HEK293T (cell line): ENCODE data around the gene PLEKHA4.

ENCODE experiments used
- CTCF ChIA-PET: fragments of 350-600 bp; formaldehyde crosslinking; extraction: SDS; loops from one replicate; lab custom pipeline; 2021; ENCODE audit warnings: antibody characterized with exemption, inconsistent platforms; lab: Yijun Ruan, JAX
- POLR2A ChIA-PET: fragments of 350-600 bp; formaldehyde crosslinking; extraction: SDS; loops from one replicate; lab custom pipeline; 2020; ENCODE audit warnings: antibody characterized with exemption, inconsistent platforms; lab: Yijun Ruan, JAX
- DNase-seq: peaks from one replicate; pipeline ENCODE4 v3.0.0; 2012; ENCODE audit warnings: mixed read lengths; ENCODE audit errors: extremely low spot score
- ARNT ChIP-seq: fragments of 450-650 bp; IDR thresholded peaks from 2 replicates; pipeline ENCODE4 v1.6.1; 2017; ENCODE audit warnings: mild to moderate bottlenecking
- BHLHE40 ChIP-seq: fragments of 450-650 bp; IDR thresholded peaks from 2 replicates; pipeline ENCODE4 v1.6.1; 2016; ENCODE audit warnings: mild to moderate bottlenecking, moderate library complexity, borderline replicate concordance
- CTBP1 ChIP-seq: fragments of 450-650 bp; IDR thresholded peaks from 2 replicates; pipeline ENCODE4 v1.6.1; 2016; ENCODE audit warnings: borderline replicate concordance
- ELF4 ChIP-seq: fragments of 450-650 bp; IDR thresholded peaks from 2 replicates; pipeline ENCODE4 v1.6.1; 2017; ENCODE audit warnings: antibody characterized with exemption
- FOXA1 ChIP-seq: fragments of 450-650 bp; IDR thresholded peaks from 2 replicates; pipeline ENCODE4 v1.6.1; 2016; ENCODE audit warnings: mild to moderate bottlenecking
- FOXK2 ChIP-seq: fragments of 450-650 bp; IDR thresholded peaks from 2 replicates; pipeline ENCODE4 v1.6.1; 2016; ENCODE audit warnings: mild to moderate bottlenecking
- FOXM1 ChIP-seq: fragments of 450-650 bp; IDR thresholded peaks from 2 replicates; pipeline ENCODE4 v1.6.1; 2017; ENCODE audit warnings: mild to moderate bottlenecking, borderline replicate concordance
- HDGF ChIP-seq: fragments of 450-650 bp; IDR thresholded peaks from 2 replicates; pipeline ENCODE4 v1.6.1; 2017; ENCODE audit warnings: antibody characterized with exemption, borderline replicate concordance
- L3MBTL2 ChIP-seq: fragments of 450-650 bp; conservative IDR thresholded peaks from 2 replicates; pipeline ENCODE4 v1.6.1; 2016; ENCODE audit warnings: mild to moderate bottlenecking
- LEF1 ChIP-seq: fragments of 450-650 bp; IDR thresholded peaks from 2 replicates; pipeline ENCODE4 v1.6.1; 2017; ENCODE audit warnings: mild to moderate bottlenecking, borderline replicate concordance
- NFRKB ChIP-seq: fragments of 450-650 bp; IDR thresholded peaks from 2 replicates; pipeline ENCODE4 v1.6.1; 2016; ENCODE audit warnings: mild to moderate bottlenecking, moderate library complexity
- SP1 ChIP-seq: fragments of 450-650 bp; IDR thresholded peaks from 2 replicates; pipeline ENCODE4 v1.6.1; 2017
- SUZ12 ChIP-seq: fragments of 450-650 bp; IDR thresholded peaks from 2 replicates; pipeline ENCODE4 v1.6.1; 2016; ENCODE audit warnings: mild to moderate bottlenecking
- TARDBP ChIP-seq: fragments of 450-650 bp; IDR thresholded peaks from 2 replicates; pipeline ENCODE4 v1.6.1; 2016
- ZNF384 ChIP-seq: fragments of 450-650 bp; IDR thresholded peaks from 2 replicates; pipeline ENCODE4 v1.6.1; 2016
- TF ChIP-seq, protein P1 (sequence below): fragments of 450-650 bp; IDR thresholded peaks from 2 replicates; pipeline ENCODE4 v1.6.1; 2016

Gene PLEKHA4

GRCh38 chr19:48862827-48863226 lies 5.6 kb downstream of the PLEKHA4 start:
- TF ChIP-seq CTBP1 (no peak), BHLHE40 (no peak), ELF4 (no peak)
- TF ChIP-seq, protein P1, sequence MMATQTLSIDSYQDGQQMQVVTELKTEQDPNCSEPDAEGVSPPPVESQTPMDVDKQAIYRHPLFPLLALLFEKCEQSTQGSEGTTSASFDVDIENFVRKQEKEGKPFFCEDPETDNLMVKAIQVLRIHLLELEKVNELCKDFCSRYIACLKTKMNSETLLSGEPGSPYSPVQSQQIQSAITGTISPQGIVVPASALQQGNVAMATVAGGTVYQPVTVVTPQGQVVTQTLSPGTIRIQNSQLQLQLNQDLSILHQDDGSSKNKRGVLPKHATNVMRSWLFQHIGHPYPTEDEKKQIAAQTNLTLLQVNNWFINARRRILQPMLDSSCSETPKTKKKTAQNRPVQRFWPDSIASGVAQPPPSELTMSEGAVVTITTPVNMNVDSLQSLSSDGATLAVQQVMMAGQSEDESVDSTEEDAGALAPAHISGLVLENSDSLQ, result no peak
- CTCF ChIA-PET, result no interaction called here
- no peak for DNase-seq
- POLR2A ChIA-PET, result no interaction called here

- no peak for TF ChIP-seq ARNT
- no peak for TF ChIP-seq ELF4
- TF ChIP-seq CTBP1, result no peak
- no peak for TF ChIP-seq SP1
- TF ChIP-seq, protein P1, result no peak
- TF ChIP-seq ZNF384, result no peak
- TF ChIP-seq LEF1, result no peak
- no peak for TF ChIP-seq HDGF
- POLR2A ChIA-PET, result no interaction called here
- CTCF ChIA-PET, result no interaction called here
- DNase-seq, result no peak
These were observed 7.1 kb downstream of the PLEKHA4 start for GRCh38 chr19:48861313-48861712.

DNA sequence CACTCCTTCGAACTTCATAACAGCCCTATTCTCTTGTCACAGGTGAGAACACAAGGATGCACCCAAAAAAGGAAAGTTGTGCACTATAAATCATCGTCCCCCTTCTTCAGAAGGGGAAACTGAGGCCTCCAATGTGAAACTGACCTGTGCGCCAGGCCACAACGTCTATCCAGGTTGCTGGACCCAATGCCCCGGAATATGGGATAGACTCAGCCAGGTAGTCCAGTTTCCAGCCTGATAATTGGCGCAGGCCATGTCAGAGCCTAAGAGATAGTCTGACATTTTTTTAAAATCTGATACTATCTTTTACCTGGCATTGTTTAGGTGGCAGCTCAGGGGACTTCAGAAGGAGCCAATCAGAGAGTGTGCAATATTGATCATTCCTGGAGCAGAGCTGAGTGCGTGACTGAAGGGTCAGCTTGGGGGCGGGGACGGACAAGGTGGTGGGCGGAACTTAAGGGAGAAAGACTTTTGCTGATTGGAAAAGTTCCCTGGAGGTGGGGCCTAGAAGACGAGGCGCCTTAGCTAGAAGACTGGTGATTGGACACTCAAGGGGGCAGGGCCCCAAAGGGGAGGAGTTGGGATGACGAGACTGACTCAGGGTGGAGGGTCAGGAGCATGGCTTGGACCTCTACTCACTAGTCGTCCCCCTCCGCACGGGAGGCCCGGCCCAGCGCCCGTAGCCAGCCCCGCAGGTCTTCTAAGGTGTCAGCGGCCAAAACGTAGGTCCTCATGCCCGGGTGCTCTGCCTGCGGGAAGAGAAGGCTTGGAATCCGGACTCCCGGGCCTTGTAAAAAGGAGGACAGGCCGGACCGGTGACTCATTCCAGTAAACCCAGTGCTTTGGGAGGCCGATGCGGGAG lies 8.5 kb downstream of the PLEKHA4 start:
- POLR2A ChIA-PET, result interaction anchor here (1.0 kb wide), 2 partner anchors 12 to 22 kb away, joined by 3 to 7 read pairs; partner anchors contain the start of gene PPP1R15A
- peak; percentile 53 for DNase-seq
- TF ChIP-seq, protein P1, result no peak
- no peak for TF ChIP-seq L3MBTL2
- no peak for TF ChIP-seq ELF4
- no peak for TF ChIP-seq HDGF
- no peak for TF ChIP-seq ZNF384
- no peak for TF ChIP-seq ARNT
- TF ChIP-seq SUZ12, result no peak
- CTCF ChIA-PET, result no interaction called here

DNA sequence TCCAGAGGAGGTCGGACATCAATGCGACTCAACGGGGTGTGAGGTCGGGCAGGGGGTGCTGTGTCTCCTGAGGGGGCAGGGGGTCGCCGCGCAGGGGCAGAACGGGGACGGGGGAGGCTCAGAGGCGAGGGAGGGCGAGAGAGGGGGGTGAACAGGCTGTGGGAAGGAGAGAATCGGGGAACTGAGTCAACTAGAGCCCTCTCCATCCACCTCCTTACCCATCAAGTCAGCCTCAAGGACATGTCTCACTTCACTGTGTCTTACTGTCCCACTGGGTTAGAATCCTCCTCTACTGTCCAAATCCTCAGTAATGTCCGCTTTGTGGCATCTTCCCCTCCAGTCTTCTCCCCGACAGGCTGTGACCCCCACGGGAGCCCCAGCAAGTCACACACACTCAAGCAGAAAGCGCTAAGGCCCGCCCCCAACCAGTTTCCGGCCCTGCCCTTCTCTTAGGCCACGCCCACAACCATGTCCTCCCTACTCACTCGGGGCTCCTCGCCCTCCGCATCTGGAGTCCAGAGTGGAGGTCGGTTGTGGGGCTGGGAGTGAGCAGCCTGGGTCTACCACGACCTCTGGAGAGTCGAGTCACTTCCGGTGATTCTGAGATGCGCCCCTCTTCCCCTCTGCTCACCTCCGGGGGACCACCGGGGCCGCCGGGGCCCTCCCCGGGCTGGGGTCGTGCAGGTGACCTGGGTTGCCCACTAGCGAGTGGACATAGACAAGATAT lies 9.3 kb downstream of the PLEKHA4 start:
- POLR2A ChIA-PET, result interaction anchor here (1.0 kb wide), 1 partner anchor 22 kb away, joined by 3 read pairs; no protein-coding TSS in a partner anchor
- no peak for TF ChIP-seq FOXM1
- no peak for TF ChIP-seq ARNT
- TF ChIP-seq SP1, result no peak
- no peak for TF ChIP-seq NFRKB
- TF ChIP-seq L3MBTL2, result no peak
- no peak for TF ChIP-seq LEF1
- TF ChIP-seq CTBP1, result no peak
- no peak for TF ChIP-seq ELF4
- TF ChIP-seq ZNF384, result no peak
- TF ChIP-seq HDGF, result no peak
- TF ChIP-seq FOXA1, result no peak
- no peak for TF ChIP-seq TARDBP
- TF ChIP-seq BHLHE40, result no peak
- TF ChIP-seq SUZ12, result no peak
- no peak for TF ChIP-seq FOXK2
- TF ChIP-seq, protein P1, result no peak
- peak; percentile 21 for DNase-seq
- CTCF ChIA-PET, result no interaction called here

DNA sequence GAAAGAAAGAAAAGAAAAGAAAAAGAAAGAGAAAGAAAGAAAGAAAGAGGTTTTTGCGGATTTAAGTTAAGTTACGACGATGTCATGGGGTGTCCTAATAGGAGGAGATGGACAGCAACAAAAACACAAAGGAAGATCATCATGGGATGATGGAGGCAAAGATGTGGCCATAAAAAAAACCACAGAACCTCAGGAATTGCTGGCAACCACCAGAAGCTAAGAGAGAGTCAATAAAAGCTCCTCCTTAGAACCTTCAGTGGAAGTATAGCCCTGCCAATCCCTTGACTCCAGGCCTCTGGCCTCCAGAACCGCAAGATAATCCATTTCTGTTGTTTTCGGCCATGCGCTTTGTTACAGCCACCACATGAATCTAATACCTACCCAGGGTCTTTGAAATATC lies 11.5 kb downstream of the PLEKHA4 start:
- TF ChIP-seq BHLHE40 (no peak), TARDBP (no peak), SP1 (no peak), NFRKB (no peak), L3MBTL2 (no peak), FOXK2 (no peak), CTBP1 (no peak), ZNF384 (no peak), LEF1 (no peak), ELF4 (no peak), FOXA1 (no peak)
- ChIA-PET CTCF (interaction anchor here (0.7 kb wide), 1 partner anchor 10 kb away, joined by 5 read pairs; no protein-coding TSS in a partner anchor), POLR2A (interaction anchor here (1.0 to 1.3 kb wide), 2 partner anchors 15 to 118 kb away, joined by 3 to 4 read pairs; partner anchors contain the start of gene PPP1R15A)
- no peak for DNase-seq

- DNase-seq, result no peak
- CTCF ChIA-PET, result no interaction called here
- TF ChIP-seq CTBP1, result no peak
- POLR2A ChIA-PET, result no interaction called here
These were observed 14.3 kb downstream of the PLEKHA4 start for GRCh38 chr19:48854103-48854502.
